Testis (tissue), 3 donors: ENCODE measurements around the gene C12orf75. TPM values are rescaled to one million over a fixed set of nuclear protein-coding genes. Genes with fewer than 3 reads are reported as not detected.

ENCODE experiments used
- DNase-seq: peaks from one replicate; pipeline ENCODE4 v3.0.0-alpha.2; 2019
- H3K27ac ChIP-seq, 2 donors: fragments of 200-600 bp; sonication (generic); one replicate each; pipeline ENCODE4 v1.5.1; 2019
- H3K27me3 ChIP-seq: fragments of 200-600 bp; sonication (generic); one replicate; pipeline ENCODE4 v1.5.1; 2019
- H3K36me3 ChIP-seq: fragments of 200-600 bp; sonication (generic); one replicate; pipeline ENCODE4 v1.5.1; 2017; ENCODE audit warnings: low read depth; ENCODE audit errors: missing control alignments
- H3K4me1 ChIP-seq: fragments of 200-600 bp; sonication (generic); one replicate; pipeline ENCODE4 v1.5.1; 2019
- H3K4me3 ChIP-seq, 2 donors: fragments of 200-600 bp; sonication (generic); one replicate each; pipeline ENCODE4 v1.5.1; 2017 to 2019
- H3K9me3 ChIP-seq: fragments of 200-600 bp; sonication (generic); one replicate; pipeline ENCODE4 v1.5.1; 2017
- CTCF ChIP-seq, 3 experiments: fragments of 450-650 bp in 2 of 3; fragments of 200-600 bp in 1 of 3; sonication (generic) in 1 of 3; IDR thresholded peaks; one replicate each; pipeline ENCODE4 v1.5.1; 2016 to 2019; ENCODE audit warnings: antibody characterized with exemption in 3 of 3, mild to moderate bottlenecking in 2 of 3, moderate library complexity in 1 of 3
- POLR2A ChIP-seq: fragments of 450-650 bp; IDR thresholded peaks from one replicate; pipeline ENCODE4 v1.6.1; 2017; ENCODE audit warnings: antibody characterized with exemption, mild to moderate bottlenecking, moderate library complexity
- WGBS, 2 donors: methylation state at CpG; one replicate each; pipeline ENCODE4 v1.1.5; 2018; 5-methylcytosine and 5-hydroxymethylcytosine counted together
- intact Hi-C: fragments of 100-400 bp; cut with DNase I; formaldehyde crosslinking; loops from one replicate; pipeline ENCODE4 v1.15.1; 2023; ENCODE audit warnings: low total_unique reads
- polyA plus RNA-seq: library from polyadenylated mRNA; stranded (reverse); fragments of 350-450 nt; fragmentation: Illumina TruSeq; extraction: RNeasy Lipid Tissue Mini Kit (QIAGEN cat#74804); gene quantifications from one replicate; pipeline ENCODE4 v1.2.3, GENCODE V29; 2014; ENCODE audit warnings: low read depth, low replicate concordance; ENCODE audit not compliant: insufficient read depth
- total RNA-seq, 2 donors: library from RNA; depleted of rRNA; stranded (reverse); fragments of >200 nt; gene quantifications; one replicate each; pipeline ENCODE4 v1.2.3, GENCODE V29; 2016

C12orf75 gene
- total and polyA plus RNA-seq, 3 donors from 2014 or later = 112 to 144 (median 121) TPM

- H3K27ac ChIP-seq = no peak overlapping the region
These were observed 48.4 kb downstream of the C12orf75 start for GRCh38 chr12:105378911-105379310.

GRCh38 chr12:105382771-105383622 is 52.5 kb downstream of the C12orf75 start:
- Histone ChIP-seq H3K27me3 (no peaks in the 10 kb centered on the region), H3K4me1 (no peaks in the 10 kb centered on the region), H3K36me3 (no peaks in the 10 kb centered on the region), H3K9me3 (no peaks in the 10 kb centered on the region), H3K4me3 (no peak overlapping the region), H3K27ac (no peak overlapping the region)
- intact Hi-C loops = no loop called here
- WGBS, 2 donors = 27% methylated on average over 18 of the region's 18 CpGs
- DNase-seq = no peak
- TF ChIP-seq CTCF (IDR thresholded peaks at IDR 0.05) (peak; percentile 80 to 87 (median 82)), POLR2A (no peak)

More at GRCh38 chr12:105378911-105379310, 48.4 kb downstream of the C12orf75 start:
- H3K27me3 ChIP-seq = no peaks in the 10 kb centered on the region
- no peak for TF ChIP-seq CTCF (IDR thresholded peaks at IDR 0.05)
- TF ChIP-seq POLR2A = no peak
- H3K4me3 ChIP-seq = no peak overlapping the region
- peak; percentile 35 for DNase-seq
- no peaks in the 10 kb centered on the region for H3K9me3 ChIP-seq
- H3K36me3 ChIP-seq = no peaks in the 10 kb centered on the region
- 60 to 64% methylated on average over 7 of the region's 7 CpGs for WGBS, 2 donors
- intact Hi-C loops = no loop called here
- H3K4me1 ChIP-seq = no peaks in the 10 kb centered on the region

GRCh38 chr12:105384220-105384619 is 53.7 kb downstream of the C12orf75 start:
- Histone ChIP-seq H3K36me3 (no peaks in the 10 kb centered on the region), H3K4me3 (no peak overlapping the region), H3K4me1 (no peaks in the 10 kb centered on the region), H3K9me3 (no peaks in the 10 kb centered on the region), H3K27ac (no peak overlapping the region), H3K27me3 (no peaks in the 10 kb centered on the region)
- DNase-seq = no peak
- TF ChIP-seq POLR2A = no peak
- no peak for TF ChIP-seq CTCF (IDR thresholded peaks at IDR 0.05)
- intact Hi-C loops = no loop called here
- WGBS, 2 donors = 90 to 94% methylated on average over 6 of the region's 6 CpGs

GRCh38 chr12:105384916-105385535 is 54.5 kb downstream of the C12orf75 start:
- no peak overlapping the region for H3K27ac ChIP-seq
- no peak overlapping the region for H3K4me3 ChIP-seq
- DNase-seq = no peak
- H3K9me3 ChIP-seq = no peaks in the 10 kb centered on the region
- H3K36me3 ChIP-seq = no peaks in the 10 kb centered on the region
- no peaks in the 10 kb centered on the region for H3K4me1 ChIP-seq
- intact Hi-C loops = no loop called here
- no peak for TF ChIP-seq CTCF (IDR thresholded peaks at IDR 0.05)
- TF ChIP-seq POLR2A = no peak
- 81 to 88% methylated on average over 6 of the region's 6 CpGs for WGBS, 2 donors
- no peaks in the 10 kb centered on the region for H3K27me3 ChIP-seq
